GM21381 (cell line): ENCODE measurements around the gene ZDHHC1.

ENCODE experiments used
- ATAC-seq: cut with Tn5 transposase; IDR thresholded peaks from one replicate; pipeline ENCODE4 v1.9.1; 2021; ENCODE audit warnings: mild to moderate bottlenecking, moderate library complexity; ENCODE audit not compliant: unreplicated experiment

The ZDHHC1 gene

DNA sequence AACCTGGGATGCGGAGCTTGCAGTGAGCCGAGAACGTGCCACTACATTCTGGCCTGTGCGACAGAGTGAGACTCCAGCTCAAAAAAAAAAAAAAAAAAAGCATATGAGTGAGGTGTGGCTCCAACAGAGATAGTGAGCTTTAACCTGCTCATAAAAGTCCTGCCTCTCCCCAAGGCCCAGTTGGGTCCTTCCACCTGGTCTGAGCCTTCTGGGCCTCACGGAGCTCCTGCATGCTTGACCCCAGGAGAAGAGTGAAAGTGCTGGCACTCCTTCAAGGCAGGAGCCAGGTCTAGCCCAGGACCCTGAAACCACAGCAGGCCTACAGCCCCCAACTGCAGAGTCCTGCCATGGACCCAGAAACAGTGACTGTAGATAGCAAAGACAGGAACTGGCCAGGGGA, 32.3 kb upstream of the ZDHHC1 start:
- no peak for ATAC-seq

DNA sequence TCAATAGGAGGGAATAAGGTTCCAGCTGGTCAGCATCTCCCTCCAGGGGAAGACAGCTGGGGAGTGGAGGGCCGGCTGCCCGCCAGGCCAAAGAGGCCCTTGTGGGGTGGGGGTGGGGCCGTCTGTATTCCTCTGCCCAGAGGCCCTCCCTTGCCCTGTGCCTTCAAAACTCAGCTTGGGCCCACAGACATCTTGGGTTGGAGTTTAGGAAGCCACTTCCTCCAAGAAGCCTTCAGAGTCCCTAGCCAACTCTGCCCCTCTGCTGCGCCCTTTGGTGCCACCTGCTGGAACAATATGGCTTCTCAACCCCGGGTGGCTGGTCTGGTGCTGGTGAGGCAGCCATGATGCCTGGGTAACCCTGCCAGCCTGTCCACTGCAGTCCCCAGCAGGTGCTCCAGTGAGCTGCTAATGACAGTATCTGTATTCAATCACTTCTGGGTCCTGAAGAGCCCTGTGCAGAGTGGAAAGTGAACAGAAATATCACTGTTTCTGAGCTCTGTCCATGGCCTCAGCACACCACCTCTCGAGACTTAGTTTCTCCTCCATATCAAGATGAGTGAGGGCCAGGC, 31.3 kb upstream of the ZDHHC1 start:
- ATAC-seq, result no peak

DNA sequence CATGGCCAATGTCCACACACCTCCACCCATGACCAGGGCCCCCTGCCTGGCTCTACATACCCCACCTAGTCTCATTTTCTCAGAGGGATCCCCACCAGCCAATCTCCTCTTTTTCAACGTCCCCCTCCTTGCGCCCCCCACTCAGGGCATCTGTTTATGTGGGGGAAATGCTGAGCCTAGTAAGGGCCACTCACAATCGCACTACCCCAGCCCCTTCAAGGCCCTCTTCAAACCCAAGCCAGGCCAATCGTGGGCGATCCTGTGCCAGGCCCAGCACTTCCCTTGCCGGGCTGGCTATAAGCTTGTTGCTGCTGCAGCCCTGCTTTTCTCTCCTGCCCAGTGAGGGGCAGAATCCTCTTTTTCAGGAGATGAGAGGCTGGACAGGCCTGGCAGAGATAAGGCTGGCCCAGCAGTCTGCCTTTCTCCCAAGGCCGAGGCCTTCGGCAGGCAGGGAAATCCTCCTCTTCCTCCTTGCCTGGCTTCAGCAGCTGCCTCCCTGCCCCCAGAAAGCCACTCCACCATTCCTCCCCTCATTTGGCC, 30.8 kb upstream of the ZDHHC1 start:
- no peak for ATAC-seq

DNA sequence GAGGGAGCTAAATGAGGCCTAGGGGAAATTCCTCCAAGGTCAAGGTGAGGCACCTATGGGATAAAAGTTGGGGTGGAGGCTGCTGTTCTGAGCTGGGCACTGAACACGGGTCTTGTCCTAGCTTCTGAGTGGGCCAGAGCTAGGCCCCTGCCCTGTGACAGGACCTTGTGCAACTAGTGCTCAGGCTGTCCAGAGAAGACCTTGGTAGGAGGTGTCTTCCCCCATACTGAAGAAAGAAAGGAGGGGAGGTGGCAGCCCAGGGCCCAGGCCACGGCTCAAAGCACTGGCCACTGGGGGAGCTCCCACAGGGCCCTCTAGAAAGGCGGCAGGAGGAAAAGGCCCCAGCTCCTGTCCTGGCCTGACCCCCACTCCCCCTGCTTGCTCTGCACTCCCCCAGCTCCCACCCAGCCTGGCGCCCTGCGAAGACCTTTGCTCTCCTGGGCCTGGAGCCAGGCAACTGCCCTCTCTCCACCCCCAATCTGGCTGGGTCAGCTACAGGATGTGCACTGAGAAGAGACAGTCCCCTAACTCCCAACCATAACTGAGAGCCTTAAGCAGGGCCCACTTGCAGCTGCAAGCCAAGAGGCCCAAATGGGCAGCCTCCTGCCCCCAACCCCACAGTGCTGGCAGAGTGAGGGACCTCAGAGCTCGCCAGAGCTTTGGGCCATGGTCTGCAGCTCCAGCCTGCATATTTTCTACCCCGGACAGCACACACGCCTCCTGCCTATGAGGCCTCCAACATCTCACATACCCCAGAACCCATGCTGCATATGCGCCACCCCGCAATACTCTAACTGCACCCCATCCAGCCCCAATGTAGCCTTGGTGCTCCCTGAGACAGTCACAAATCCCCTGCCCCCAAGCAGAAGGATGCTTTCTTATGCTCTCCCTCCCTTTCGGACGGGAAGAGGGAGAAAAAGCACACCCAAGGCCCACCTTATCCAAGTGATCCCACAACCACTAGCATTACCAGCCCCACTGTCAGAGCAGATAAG, 29.9 kb upstream of the ZDHHC1 start:
- ATAC-seq, result no peak

DNA sequence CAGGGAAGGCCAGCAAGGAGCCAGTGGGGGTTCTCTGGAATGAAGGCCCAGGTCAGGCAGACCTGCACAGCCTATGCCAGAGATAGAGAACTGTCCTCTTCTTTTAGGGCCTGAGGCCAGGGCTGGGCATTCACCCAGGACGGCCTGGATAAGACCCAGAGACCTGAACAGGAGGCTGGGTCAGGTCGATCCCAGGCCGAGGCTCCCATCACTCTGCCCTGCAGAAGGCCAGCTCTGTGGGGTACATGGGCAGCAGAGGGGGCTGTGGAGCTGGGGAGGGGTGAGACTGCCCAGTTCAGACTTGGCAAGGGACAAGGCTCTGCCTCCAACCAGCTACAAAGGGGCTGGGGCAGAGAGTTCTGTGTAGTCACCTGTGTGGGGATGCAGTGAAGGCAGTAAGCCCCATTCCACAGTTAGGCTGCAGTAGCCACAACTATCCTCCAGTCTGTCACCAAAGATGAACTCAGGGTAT, 29.2 kb upstream of the ZDHHC1 start:
- no peak for ATAC-seq

- no peak for ATAC-seq
Measured at GRCh38 chr16:67445126-67445426, 28.8 kb upstream of the ZDHHC1 start.

- no peak for ATAC-seq
Measured at GRCh38 chr16:67444259-67445125, 28.2 kb upstream of the ZDHHC1 start.

DNA sequence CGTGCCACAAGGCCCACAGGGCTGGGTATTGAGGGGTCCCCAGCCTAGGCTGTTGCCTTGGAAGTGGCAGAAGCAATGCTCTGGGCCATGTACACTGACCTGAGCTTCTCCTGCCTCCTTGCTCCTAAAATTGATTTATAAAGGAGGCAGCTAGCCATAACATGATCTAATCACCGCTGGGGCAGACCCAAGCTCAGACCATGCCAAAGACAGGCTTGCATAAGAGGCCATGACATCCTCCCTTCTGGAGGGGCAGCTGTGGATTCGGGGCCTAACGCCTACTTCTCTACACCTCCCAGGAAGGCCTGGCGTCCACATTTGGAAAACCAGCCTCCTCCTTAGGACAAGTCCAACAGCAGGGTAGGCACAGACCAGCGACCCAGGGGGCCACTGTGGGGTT, 27.0 kb upstream of the ZDHHC1 start:
- ATAC-seq, result no peak

DNA sequence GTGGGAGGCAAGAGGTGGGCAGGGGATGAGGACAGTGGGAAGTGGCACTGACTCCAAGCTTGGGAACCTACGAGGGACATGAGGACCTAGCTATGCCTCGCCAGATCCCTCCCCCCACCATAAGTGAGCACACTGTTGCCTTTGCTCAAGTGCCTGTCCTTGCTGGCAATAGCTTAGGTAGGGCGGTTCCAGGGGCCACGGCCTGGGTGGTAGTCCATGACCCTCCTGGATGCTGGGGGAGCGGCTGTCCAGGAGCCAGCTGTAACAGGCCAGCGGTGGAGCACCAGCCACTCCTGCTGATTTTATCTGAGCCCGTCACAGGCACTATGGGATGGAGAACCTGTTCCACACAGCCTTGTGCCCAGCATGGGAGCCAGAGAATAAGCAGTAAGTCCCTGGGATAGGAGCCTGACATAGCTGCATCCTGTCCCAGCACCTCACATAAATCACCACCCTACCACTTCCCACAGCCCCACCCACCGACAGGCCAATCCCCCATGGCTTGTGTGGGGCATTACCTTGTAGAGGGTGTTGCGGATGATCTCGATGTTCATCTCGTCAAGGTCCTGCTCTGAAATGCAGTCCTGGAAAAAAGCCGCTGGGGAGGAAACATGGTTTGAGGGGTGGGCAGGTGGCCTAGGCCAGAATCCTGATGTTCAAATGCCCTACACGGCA, 26.4 kb upstream of the ZDHHC1 start:
- ATAC-seq, result no peak

GRCh38 chr16:67441907-67442306, 25.6 kb upstream of the ZDHHC1 start:
- ATAC-seq, result no peak

GRCh38 chr16:67441271-67441753, 25.0 kb upstream of the ZDHHC1 start:
- no peak for ATAC-seq

GRCh38 chr16:67438824-67439393, 22.6 kb upstream of the ZDHHC1 start:
- ATAC-seq, result no peak

- ATAC-seq, result no peak
Measured at GRCh38 chr16:67438098-67438791, 22.0 kb upstream of the ZDHHC1 start.

- no peak for ATAC-seq
Measured at GRCh38 chr16:67437513-67437912, 21.2 kb upstream of the ZDHHC1 start.

- ATAC-seq, result no peak
Measured at GRCh38 chr16:67436640-67437193, 20.4 kb upstream of the ZDHHC1 start.

DNA sequence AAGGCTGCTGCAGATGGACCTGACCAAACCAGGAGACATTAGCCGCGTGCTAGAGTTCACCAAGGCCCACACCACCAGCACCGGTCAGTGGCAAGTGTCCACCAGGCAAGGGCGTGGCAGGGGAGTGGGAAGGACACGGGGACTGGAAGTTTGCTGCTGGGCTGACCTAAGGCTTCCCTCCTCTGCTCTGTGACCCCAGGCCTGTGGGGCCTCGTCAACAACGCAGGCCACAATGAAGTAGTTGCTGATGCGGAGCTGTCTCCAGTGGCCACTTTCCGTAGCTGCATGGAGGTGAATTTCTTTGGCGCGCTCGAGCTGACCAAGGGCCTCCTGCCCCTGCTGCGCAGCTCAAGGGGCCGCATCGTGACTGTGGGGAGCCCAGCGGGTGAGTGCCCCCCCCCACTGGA, 19.5 kb upstream of the ZDHHC1 start:
- no peak for ATAC-seq

DNA sequence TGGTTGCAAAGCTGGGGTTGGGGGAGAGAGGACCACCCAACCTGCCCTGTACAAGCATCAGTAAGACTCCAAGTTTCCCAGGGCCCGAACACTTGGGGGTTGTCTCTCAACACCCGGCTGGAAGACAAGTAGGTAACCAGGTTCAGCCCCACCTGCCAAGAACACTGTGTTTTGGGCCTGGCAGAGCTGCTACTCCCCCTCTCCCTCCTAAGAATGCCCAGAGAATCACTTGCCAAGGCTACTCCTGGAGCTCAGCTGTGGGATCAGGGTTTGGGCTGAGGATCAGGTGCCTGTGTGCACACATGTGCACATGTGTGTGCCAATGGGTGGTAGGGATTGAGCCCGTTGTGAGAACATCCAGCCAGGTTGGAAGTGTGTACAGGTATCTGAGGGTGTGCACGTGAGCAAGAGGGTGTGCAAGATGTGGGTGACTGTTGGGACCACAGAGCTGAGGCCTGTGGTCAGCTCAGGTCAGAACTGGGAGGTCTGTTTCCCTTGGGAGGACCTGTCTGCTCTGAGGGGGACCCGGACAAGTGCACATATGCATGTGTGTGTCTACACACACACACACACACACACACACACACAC, 16.9 kb upstream of the ZDHHC1 start:
- ATAC-seq, result no peak

GRCh38 chr16:67432506-67432890, 16.2 kb upstream of the ZDHHC1 start:
- ATAC-seq, result no peak
